HG03108 (cell line): ENCODE results near the gene LRP1B.

Experiments
- ATAC-seq: cut with Tn5 transposase; IDR thresholded peaks from one replicate; pipeline ENCODE4 v1.9.1; 2021; ENCODE audit warnings: moderate library complexity; ENCODE audit not compliant: unreplicated experiment

The LRP1B gene

DNA sequence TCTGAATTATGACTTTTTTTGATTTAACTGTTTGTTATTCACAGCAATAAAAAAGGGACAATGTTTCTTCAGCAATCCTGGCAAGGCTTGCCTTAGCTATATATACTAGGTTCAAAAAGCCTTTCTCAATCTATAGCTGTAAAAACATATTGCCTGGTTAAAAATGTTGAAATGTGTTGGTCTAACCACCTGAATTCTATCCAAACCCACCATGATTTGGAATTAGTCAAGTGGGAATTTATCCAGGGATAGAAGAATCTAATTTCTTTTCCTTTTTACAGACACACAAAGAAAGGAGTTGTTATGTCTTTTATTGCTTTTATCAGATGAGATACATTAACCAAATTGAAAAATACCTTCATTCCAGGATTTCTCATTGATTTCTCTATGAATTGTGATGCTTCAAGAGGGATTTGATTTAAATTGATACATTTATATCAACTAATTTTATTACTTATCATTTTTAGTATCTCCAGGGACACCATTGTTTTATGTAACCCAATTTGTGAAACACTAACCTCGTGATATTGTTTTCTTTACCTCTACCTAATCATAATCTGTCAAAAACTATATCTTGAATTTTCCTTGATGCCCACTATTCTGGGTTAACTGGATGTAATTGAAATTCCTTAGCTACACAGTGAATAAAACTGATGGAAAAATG is 88.1 kb downstream of the LRP1B start:
- no peak for ATAC-seq

DNA sequence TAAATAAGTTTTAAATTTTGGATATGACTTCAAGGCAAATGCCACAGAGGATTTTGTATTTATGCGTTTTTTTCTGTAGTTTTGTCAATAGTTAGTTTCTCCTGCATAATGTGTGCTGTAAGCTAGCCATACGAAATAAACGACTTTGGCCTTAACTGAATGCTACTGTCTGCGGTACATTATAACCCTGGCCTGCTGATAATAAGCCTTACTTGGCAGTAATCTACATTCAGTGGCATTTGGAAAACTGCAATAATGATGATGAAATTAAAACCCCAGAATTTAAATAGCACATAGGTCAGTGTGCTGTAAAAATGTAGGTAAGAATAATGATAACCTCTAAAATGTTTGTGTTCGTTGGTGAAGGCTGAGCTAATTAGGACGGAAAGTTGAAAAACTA is 88.8 kb downstream of the LRP1B start:
- ATAC-seq, result no peak

DNA sequence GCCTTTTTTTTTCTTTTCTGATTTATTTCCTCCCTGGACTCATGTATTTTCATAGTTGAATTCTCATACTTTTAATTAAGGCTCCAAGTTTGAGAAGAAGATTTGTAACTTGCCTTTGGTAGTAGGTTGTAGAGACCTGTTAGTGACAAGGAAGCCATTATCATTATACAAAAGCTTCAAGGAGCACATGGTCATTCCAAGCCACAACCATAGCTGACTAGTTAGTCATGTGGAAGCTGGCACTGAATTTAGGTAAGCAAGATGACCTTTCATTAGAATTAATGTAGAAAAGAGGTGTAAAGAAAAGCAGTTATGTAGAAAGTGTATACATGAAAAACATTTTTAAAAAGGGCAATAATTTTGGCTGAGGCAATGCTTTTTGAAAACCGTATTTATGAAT is 89.7 kb downstream of the LRP1B start:
- ATAC-seq, result no peak

DNA sequence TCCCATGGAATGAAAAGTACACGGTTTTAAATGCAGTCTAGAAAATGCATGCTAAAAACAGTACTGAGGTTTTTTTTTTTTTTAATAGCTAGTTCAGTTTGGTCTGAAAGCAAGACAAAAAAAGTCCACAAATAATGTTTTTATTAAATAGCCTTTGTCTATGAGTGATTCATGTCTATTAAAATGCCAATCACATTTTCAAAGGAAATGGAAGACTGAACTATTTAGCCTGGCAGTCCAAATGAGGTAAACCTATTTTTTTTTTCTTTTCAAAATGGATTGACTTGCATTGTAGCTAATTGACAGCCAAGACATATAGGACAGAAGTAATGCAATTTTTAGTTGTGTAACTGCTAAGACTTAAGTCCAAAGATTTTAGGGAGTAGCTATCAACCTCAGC is 90.3 kb downstream of the LRP1B start:
- no peak for ATAC-seq

DNA sequence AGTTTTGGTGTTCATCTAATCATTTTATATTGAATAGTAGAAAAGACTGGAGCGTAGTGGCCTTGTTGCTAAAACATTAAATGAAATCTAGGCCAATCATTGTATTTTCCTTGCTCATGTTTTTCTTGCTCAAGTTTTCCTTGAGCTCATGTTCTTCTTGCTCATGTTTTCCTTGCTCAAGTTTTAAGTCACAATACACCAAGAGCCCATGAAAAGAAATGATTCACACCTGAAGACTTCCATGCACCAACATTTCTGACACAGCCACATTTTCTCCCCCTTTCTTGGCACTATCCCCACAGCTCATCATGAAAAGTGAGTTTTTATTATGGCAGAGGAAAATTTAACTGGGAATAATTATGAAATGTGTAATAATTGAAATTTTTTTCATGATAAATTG is 92.0 kb downstream of the LRP1B start:
- ATAC-seq, result no peak

DNA sequence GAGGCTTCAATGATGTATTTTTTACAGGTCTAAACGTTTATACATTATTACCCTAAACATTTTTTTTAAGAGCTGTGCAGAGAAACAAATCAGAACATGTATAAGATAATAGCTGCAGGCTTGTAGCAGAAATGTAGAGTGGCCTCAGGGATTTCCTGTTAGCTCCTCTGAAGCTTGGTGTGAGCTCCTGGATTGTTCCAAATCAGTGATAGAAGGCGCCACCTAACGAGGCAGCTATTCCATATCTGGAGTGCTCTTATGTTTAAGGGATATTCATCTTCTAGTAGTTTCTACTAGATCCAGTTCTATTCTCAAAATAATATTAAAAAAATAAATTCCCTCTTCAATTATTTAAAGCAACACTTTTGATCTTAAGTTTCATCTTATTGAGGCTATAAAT is 93.1 kb downstream of the LRP1B start:
- no peak for ATAC-seq

DNA sequence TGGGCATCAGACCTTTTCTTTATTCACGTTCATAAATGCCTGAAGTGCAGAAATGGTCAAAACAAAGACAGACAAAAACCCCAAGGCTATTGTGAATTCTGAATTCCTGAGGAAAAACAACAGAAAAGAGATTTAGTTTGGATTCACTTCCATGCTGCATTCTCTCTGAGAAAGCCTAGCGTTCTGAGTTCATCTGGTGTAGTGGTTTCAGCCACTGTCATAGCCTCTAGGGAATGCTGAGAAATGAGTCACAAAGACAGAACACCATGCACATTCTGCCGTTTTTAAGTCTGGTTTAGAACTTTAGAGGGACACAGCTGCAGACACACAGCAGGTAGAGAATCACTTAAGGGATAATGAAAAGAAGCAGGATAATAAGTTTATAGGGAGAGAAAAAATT is 93.8 kb downstream of the LRP1B start:
- ATAC-seq, result no peak

DNA sequence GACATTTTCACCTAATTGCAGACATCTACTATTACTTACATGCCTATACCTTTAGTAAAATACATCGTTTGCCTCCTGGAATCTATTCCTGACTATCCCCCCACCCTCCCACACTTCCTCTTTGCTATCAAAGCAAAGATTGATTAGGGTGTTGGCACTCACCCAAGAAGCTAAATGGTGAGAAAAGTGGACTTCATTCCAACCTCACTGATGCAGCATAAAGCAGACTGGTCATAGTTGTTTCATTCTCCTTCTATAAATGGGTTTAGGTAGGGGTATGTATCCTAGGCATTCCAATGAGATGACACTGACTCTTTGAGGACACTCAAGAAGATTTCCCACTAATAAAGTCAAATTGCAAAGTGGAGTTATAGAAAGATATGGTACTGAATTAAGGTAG is 97.4 kb downstream of the LRP1B start:
- no peak for ATAC-seq

DNA sequence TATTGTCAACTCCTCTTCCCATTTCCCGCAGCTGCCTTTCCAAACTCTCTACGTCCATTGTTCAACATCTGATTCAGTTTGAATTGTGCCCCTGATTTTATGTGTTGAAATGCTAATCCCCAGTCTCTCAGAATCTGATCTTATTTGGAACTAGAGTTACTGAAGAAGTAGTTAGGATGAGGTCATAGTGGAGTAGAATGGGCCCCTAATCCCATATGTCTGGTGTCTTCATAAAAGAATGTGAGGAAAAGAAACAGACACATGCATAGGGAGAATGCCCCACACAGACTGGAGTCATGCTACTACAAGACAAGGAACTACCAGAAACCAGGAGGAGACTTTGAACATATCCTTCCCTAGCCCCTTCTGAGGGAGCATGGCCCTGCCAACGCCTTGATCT is 99.2 kb downstream of the LRP1B start:
- ATAC-seq, result no peak

DNA sequence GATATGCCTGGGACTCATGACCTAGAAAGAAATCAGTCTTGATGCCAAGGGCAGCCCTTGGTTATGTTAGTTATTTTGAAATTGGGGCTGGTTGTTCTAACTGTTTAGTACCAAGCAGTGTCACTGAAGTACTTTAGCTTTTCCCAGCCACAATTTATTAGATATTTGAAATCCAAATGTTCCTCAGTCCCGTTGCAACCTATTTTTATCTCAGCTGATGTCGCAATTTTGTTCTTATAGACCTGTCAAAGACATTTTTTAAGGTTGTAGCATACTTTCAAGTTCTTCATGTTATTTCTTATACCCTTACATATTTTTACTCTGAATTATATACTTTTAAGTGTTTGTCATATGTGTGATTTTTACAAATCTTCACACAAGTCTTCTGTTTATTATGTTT is 100.1 kb downstream of the LRP1B start:
- no peak for ATAC-seq

DNA sequence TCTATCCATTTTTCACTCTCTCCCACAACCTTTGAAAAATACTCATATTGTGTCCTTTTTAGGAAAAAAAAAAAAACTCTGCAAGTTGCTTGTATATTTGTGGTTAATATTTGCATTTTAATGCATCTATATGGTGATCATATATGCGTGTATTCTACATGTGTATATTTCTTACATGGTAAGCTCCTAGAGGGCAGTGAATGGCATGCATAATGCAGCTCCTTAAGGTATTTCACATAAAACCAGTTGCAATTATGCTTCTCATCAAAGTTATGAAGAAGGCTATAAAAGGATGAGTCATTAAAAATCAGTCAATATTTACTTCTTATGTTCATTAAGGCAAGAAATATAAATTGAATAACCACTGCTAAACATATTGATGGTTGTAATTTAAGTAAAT is 100.8 kb downstream of the LRP1B start:
- ATAC-seq, result no peak

DNA sequence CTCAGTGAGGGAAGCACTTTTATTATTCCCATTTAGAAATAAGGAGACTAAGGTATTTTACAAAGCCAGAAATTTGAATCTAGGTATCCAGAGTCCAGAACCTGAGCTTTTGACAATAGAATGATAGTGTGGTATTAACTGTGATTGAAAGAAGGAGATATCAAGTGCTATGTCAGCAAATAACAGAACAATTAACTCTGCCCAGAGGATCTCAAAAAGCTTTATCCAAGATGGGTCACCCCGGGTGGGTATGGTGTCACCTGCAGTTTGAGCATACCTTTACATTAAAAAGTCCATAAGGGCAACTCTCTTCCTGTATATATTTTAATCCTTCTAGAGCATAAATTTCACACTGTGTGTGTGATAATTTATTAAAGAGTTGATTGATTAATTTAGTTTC is 105.4 kb downstream of the LRP1B start:
- no peak for ATAC-seq

DNA sequence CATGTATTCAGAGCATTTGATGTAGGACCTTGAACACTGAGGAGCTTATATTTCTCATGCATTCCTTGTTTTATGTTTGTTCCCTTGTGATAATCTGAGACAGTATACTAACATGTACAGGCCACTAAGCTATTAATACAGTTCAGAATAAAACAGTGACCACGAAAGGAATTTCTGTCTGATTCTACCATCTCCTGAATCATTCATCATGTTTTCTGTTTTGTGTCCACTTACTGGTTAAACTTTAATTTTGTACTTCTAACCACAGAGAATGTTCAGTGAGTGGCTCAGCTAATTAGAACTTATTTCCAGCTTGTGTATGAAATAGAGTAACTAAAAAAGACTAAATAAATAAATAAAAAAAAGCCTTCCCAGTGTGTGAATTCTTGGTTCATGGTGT is 110.4 kb downstream of the LRP1B start:
- ATAC-seq, result no peak

DNA sequence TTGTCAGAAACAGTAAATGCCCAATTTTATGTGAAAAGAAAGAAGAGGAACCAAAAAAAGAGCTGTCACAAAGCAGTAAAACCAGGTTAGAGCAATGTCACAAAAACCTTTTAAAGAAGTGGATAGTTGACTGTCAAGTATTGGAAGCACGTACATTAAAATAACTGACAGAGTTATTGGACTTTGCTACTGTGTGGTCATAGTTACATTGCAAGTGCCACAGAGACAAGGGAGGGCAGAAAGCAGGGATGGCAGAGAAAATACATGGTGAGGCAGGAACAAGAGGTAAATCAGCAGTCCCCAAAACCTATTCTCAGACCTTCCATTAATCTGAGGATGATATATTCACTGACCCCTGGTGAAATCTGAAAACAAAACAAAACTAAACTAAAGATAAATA is 116.3 kb downstream of the LRP1B start:
- no peak for ATAC-seq

DNA sequence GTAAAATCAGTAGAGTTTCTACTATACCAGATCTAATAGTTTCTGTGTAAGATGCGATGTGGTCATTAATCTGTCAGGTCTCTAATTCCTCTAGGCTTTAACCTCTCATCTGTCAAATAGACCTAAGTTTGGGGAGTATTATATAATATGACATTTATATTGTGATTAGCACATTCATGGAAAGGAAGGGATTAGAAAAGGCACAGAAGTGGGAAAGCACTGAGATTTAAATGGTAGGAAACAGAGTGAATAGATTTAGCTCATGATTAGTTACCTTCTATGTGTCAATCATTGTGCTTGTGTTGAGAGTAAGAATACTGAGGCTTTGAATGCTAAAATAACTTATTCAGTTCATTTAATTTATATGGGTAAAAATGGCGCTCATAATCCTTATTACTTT is 118.0 kb downstream of the LRP1B start:
- no peak for ATAC-seq

DNA sequence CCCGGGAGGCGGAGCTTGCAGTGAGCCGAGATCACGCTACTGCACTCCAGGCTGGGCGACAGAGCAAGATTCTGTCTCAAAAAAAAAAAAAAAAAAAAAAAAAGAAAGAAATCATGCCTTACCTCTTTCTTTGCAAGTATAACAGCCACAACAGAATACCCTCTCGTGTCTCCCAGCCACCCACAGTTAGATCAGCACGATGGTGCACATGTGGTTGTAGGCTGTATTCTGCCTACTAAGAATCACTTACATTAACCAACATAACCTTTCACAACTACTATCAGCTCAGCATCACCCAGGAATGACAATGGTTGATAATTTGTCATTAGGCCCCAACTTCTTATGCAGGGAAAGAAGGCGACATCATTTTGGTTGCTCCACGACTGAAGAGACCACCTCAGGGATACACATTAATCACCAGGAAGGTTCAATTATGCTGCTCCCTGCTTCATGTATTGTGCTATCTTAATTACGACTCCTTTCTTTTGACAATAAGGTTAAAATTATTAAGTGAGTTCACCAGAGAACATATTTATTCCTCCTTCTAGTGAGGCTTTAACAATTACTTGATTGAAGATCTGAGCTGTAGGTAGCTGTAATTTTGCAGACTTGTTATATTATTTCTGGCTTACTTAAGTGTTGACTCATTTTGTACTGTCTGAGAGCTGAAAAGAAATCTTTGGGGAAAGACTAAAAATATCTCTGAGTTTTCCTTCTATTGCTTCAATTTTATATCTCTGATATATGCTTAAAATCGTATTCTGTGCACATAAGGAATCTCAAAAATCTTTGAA is 120.1 kb downstream of the LRP1B start:
- ATAC-seq, result no peak

DNA sequence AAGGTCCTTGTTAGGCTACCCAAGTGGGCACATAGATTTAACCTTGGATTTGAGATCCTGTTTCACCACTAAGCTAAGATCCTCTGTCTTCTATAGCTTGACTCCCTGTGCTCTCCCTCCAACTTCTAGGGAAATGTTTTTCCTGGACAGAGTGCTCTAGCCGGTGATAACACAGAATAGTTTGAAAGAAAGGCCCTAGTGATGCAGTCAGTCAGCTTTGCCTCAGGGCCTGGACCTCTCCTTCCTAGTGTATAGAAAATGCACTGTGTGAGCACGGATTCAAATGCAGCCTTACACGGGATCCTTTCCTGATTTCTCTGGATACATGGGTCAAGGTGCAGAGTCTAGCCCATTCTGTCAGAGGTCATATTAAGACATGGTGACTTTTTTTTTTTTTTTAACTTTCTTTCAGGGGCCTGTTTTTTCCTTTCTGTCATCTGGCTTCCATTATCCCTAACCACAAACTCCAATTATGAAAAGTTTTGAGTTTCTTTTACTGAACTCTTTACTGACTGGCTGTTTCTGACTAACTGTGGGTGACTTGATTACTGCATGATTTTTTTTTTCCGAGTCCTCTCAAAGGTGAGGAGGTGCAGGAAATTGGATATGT is 122.6 kb downstream of the LRP1B start:
- no peak for ATAC-seq

DNA sequence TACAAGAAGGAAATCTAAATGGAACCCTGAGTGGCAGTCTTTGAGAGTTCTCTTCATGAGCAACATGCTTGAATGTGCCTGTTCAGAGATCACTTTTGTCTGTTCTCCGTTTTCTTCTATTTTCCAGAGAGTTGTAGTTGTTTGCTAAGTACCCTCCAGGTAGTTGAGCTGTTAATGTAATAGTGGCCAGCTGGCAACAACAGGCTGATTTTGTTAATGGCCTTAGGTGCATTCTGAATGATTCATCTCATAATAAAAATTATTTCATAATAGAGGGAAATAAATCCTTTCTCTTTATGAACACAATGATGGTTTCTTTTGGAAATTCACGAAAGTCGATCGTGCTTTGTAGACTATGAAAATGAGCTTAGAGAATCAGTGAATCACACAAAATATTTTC is 136.8 kb downstream of the LRP1B start:
- ATAC-seq, result no peak

DNA sequence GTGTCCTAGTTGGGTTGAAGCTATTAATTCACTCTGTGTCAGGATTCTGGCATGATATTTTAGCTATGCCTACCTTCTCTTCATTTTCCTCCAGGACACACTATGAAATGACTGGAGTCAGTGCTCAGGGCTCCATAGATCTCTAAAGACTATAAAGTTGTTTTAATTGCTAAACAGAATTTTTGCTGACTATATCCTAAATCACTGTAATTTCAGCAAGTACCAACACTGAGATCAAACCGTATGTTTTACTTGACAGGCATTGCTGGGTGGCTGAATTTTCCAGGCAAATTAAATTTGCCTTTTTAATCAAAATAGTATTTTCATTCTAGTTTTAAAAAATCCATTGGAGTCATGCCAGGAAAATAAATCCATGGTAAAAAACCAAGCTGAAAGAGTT is 138.1 kb downstream of the LRP1B start:
- no peak for ATAC-seq

DNA sequence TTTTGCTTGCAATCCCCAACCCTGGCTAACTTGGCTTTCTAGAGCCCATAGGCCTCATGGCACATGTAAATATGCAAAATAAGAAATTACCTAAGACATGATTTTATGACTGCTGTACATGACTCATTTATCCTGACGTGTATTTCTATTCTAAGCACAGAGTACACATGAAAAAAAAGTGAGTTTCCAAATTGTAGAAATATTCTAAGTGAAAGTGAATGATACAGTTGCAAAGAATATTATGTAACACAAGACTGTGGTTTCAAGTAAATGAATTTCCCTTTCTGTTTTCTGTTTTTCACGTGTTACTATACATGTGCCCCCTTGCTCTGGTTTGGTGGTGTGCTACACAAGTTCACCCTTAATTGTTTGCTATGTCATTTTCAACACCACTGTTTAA is 162.4 kb downstream of the LRP1B start:
- no peak for ATAC-seq

DNA sequence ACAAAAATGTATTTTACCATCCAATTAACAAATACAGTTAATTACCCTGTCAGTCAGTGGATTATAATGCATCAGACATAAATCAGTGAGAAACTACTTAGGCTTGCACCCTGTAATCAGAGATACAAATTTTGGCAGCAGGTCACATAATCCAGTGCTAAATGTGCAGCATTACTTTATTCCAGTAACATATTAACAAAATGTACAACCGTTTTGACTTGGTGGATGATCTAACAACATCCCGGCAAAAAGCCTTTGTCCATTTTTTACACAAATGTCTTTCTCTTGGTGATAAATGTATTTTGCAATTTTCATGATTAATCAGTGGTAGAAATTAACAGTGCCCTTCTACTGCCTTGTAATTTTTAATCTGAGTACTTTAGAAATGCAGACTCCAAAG is 162.8 kb downstream of the LRP1B start:
- ATAC-seq, result no peak

DNA sequence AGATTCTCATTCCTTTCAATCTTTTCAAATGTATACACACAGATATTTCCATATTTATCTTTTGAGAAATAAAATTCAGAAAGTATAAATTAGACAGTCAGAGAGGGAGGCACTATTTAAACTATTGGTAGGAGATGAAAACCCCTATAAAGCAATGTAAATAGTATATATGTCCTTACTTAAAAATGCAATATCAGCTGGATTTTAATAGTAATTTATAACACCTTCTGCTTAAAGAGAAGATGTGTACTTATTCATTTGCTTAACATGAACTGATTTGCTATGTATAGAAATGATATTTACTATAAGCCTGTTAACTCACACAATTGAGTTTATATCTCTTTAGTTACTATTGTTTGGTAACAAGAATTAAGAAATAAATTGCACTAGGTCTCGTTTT is 163.3 kb downstream of the LRP1B start:
- no peak for ATAC-seq
